OCI-LY3 (cell line): ENCODE measurements around the gene RAPGEFL1.
A peak's percentile ranks its signal among the peaks of the same experiment; 100 is the strongest.
"Not testable (repeated sequence)": the region's sequence is repeated elsewhere in the genome, so short reads cannot be mapped to it uniquely, and the experiment has no call there.

Experiments
- H2AFZ ChIP-seq: fragments of 200-600, 300-600 bp; shearing (Covaris generic); 2 replicates; pipeline ENCODE4 v1.6.0; 2014; ENCODE audit warnings: antibody characterized with exemption, low read depth, low read length
- H3K27ac ChIP-seq: fragments of 200-600, 300-600 bp; sonication (generic); 2 replicates; pipeline ENCODE4 v1.5.1; 2014; ENCODE audit warnings: mild to moderate bottlenecking, low read length, moderate library complexity, mixed read lengths
- H3K27me3 ChIP-seq: fragments of 200-600, 300-600 bp; sonication (generic); 2 replicates; pipeline ENCODE4 v1.6.1; 2014; ENCODE audit warnings: low read depth, low read length, mixed read lengths
- H3K36me3 ChIP-seq: fragments of 200-600, 300-600 bp; sonication (generic); replicated peaks from 2 replicates; pipeline ENCODE3; 2014; ENCODE audit warnings: low read depth, low read length, mixed read lengths
- H3K4me1 ChIP-seq: fragments of 300-600, 200-600 bp; sonication (generic); 2 replicates; pipeline ENCODE4 v1.6.1; 2014; ENCODE audit warnings: low read length, mixed read lengths
- H3K4me2 ChIP-seq: fragments of 200-600, 300-600 bp; sonication (generic); 2 replicates; pipeline ENCODE4 v1.6.1; 2014; ENCODE audit warnings: low read length, mixed read lengths
- H3K4me3 ChIP-seq: fragments of 300-600, 200-600 bp; sonication (generic); 2 replicates; pipeline ENCODE4 v1.5.1; 2014; ENCODE audit warnings: antibody characterized with exemption, mild to moderate bottlenecking, low read length, moderate library complexity
- H3K79me2 ChIP-seq: fragments of 300-600, 200-600 bp; shearing (Covaris generic); 2 replicates; pipeline ENCODE4 v1.6.1; 2014; ENCODE audit warnings: mild to moderate bottlenecking, low read length, mixed read lengths
- H3K9ac ChIP-seq: fragments of 300-600, 200-600 bp; shearing (Covaris generic); 2 replicates; pipeline ENCODE4 v1.6.0; 2014; ENCODE audit warnings: mild to moderate bottlenecking, low read length, moderate library complexity
- H3K9me3 ChIP-seq: fragments of 200-600, 300-600 bp; shearing (Covaris generic); 2 replicates; pipeline ENCODE4 v1.6.1; 2014; ENCODE audit warnings: low read length, mixed read lengths; ENCODE audit not compliant: insufficient read depth
- H4K20me1 ChIP-seq: fragments of 200-600, 300-600 bp; sonication (generic); 2 replicates; pipeline ENCODE4 v1.6.1; 2016; ENCODE audit warnings: low read length, mixed read lengths; ENCODE audit not compliant: insufficient read depth
- CTCF ChIP-seq: fragments of 200-600, 300-600 bp; sonication (generic); IDR thresholded peaks from 2 replicates; pipeline ENCODE4 v1.5.1; 2014; ENCODE audit warnings: antibody characterized with exemption, low read length, low read depth
- EZH2phosphoT487 ChIP-seq: fragments of 200-600 bp; shearing (Covaris generic); IDR thresholded peaks from 2 replicates; pipeline ENCODE4 v1.6.1; 2018; ENCODE audit warnings: antibody characterized with exemption, mixed run types, low read depth

RAPGEFL1 gene

GRCh38 chr17:40135817-40136216, 41.5 kb upstream of the RAPGEFL1 start:
- no peak overlapping the region for H3K4me2 ChIP-seq
- H3K9ac ChIP-seq: no peak overlapping the region
- H3K4me3 ChIP-seq: no peak overlapping the region
- no peak overlapping the region for H2AFZ ChIP-seq
- H3K36me3 ChIP-seq: peaks cover 60% of the 10 kb centered on the region
- no peaks in the 10 kb centered on the region for H3K27me3 ChIP-seq
- 0 out of 2 replicates have a peak overlapping the region, but pooled peaks have one; percentile 21 for H3K27ac ChIP-seq
- H3K9me3 ChIP-seq: no peaks in the 10 kb centered on the region
- H3K4me1 ChIP-seq: peaks cover 8% of the 10 kb centered on the region
- peaks cover 49% of the 10 kb centered on the region for H3K79me2 ChIP-seq
- no peaks in the 10 kb centered on the region for H4K20me1 ChIP-seq
- TF ChIP-seq EZH2phosphoT487: no peak

- H3K4me3 ChIP-seq: peak overlapping the region; percentile 81
- H4K20me1 ChIP-seq: no peaks in the 10 kb centered on the region
- peaks cover 21% of the 10 kb centered on the region for H3K4me1 ChIP-seq
- peak overlapping the region; percentile 88 for H3K27ac ChIP-seq
- peak overlapping the region; percentile 86 for H3K9ac ChIP-seq
- peaks cover 35% of the 10 kb centered on the region for H3K36me3 ChIP-seq
- H3K9me3 ChIP-seq: no peaks in the 10 kb centered on the region
- no peaks in the 10 kb centered on the region for H3K27me3 ChIP-seq
- TF ChIP-seq CTCF (no peak), EZH2phosphoT487 (no peak)
- peak overlapping the region; percentile 74; the same call in 1 of the 2 replicates for H2AFZ ChIP-seq
- peaks cover 59% of the 10 kb centered on the region for H3K79me2 ChIP-seq
- H3K4me2 ChIP-seq: peak overlapping the region; percentile 82
Measured at GRCh38 chr17:40139566-40140058, 37.7 kb upstream of the RAPGEFL1 start.

GRCh38 chr17:40143166-40143565, 34.1 kb upstream of the RAPGEFL1 start:
- not testable (repeated sequence) for H3K27me3 ChIP-seq, H3K27ac ChIP-seq, H3K9ac ChIP-seq, H3K4me2 ChIP-seq, H4K20me1 ChIP-seq, H3K9me3 ChIP-seq, H3K4me3 ChIP-seq, H2AFZ ChIP-seq
- Histone ChIP-seq H3K4me1 (peaks cover 21% of the 10 kb centered on the region), H3K36me3 (peaks cover 24% of the 10 kb centered on the region), H3K79me2 (peaks cover 53% of the 10 kb centered on the region)

- Histone ChIP-seq H3K79me2 (peaks cover 61% of the 10 kb centered on the region), H4K20me1 (no peaks in the 10 kb centered on the region), H3K9ac (no peak overlapping the region), H2AFZ (no peak overlapping the region), H3K27ac (no peak overlapping the region), H3K4me1 (peaks cover 13% of the 10 kb centered on the region), H3K36me3 (peaks cover 42% of the 10 kb centered on the region), H3K9me3 (no peaks in the 10 kb centered on the region), H3K4me3 (no peak overlapping the region), H3K4me2 (no peak overlapping the region), H3K27me3 (no peaks in the 10 kb centered on the region)
- TF ChIP-seq EZH2phosphoT487: no peak
- TF ChIP-seq CTCF: no peak
Measured at GRCh38 chr17:40145476-40145875, 31.8 kb upstream of the RAPGEFL1 start.

- Histone ChIP-seq H4K20me1 (no peaks in the 10 kb centered on the region), H3K4me3 (no peak overlapping the region), H3K79me2 (peaks cover 59% of the 10 kb centered on the region), H3K27ac (no peak overlapping the region), H3K36me3 (peaks cover 46% of the 10 kb centered on the region), H3K4me1 (peaks cover 22% of the 10 kb centered on the region), H3K9me3 (no peaks in the 10 kb centered on the region), H3K4me2 (no peak overlapping the region), H3K27me3 (no peaks in the 10 kb centered on the region), H3K9ac (no peak overlapping the region), H2AFZ (no peak overlapping the region)
- TF ChIP-seq CTCF (no peak), EZH2phosphoT487 (no peak)
Measured at GRCh38 chr17:40148527-40148926, 28.7 kb upstream of the RAPGEFL1 start.
